H1 (cell line): Measurements from ENCODE around the gene SLX4. TPM values are rescaled to one million over a fixed set of nuclear protein-coding genes. Genes with fewer than 3 reads are reported as not detected.
A peak's percentile ranks its signal among the peaks of the same experiment; 100 is the strongest.

Experiments used
- CTCF ChIA-PET: fragments of 300-600 bp; sonication (Branson Sonifier 250); formaldehyde crosslinking; loops from one replicate; lab custom pipeline; 2021; ENCODE audit not compliant: partially characterized antibody; lab: Charles Lee
- POLR2A ChIA-PET: fragments of 300-600 bp; sonication (Branson Sonifier 250); formaldehyde crosslinking; loops from one replicate; lab custom pipeline; 2021; ENCODE audit warnings: inconsistent platforms; ENCODE audit not compliant: partially characterized antibody; lab: Charles Lee
- DNase-seq, 2 experiments: peaks; one replicate each; pipeline versions ENCODE4 v3.0.0 to v3.0.0-alpha.2; 2010 to 2022; ENCODE audit warnings: low spot score in 2 of 2, low read depth in 1 of 2, mixed read lengths in 1 of 2
- FAIRE-seq: peaks from 2 replicates; lab custom pipeline; 2011; peaks lifted over from hg19 to GRCh38; lab: Jason Lieb, UNC
- H2AFZ ChIP-seq: 2 replicates; pipeline ENCODE4 v1.8.1; 2012; ENCODE audit warnings: low read length, inconsistent platforms
- H2AK5ac ChIP-seq: 2 replicates; pipeline ENCODE4 v1.6.1; 2013; ENCODE audit warnings: low read depth, low read length
- H2BK120ac ChIP-seq: replicated peaks from 2 replicates; pipeline ENCODE3; 2013; ENCODE audit warnings: low read depth, low read length, inconsistent platforms
- H2BK12ac ChIP-seq: 2 replicates; pipeline ENCODE4 v1.6.1; 2013; ENCODE audit warnings: low read depth, low read length
- H2BK15ac ChIP-seq: 2 replicates; pipeline ENCODE4 v1.6.1; 2013; ENCODE audit warnings: low read length
- H2BK20ac ChIP-seq: 2 replicates; pipeline ENCODE4 v1.6.1; 2013; ENCODE audit warnings: low read length
- H2BK5ac ChIP-seq: 2 replicates; pipeline ENCODE4 v1.6.1; 2013; ENCODE audit warnings: low read depth, low read length
- H3K14ac ChIP-seq: 2 replicates; pipeline ENCODE4 v1.6.1; 2013; ENCODE audit warnings: inconsistent platforms; ENCODE audit not compliant: insufficient read length
- H3K18ac ChIP-seq: 2 replicates; pipeline ENCODE4 v1.6.1; 2013; ENCODE audit warnings: low read length; ENCODE audit errors: extremely low read depth
- H3K23ac ChIP-seq: 2 replicates; pipeline ENCODE4 v1.6.1; 2013; ENCODE audit warnings: inconsistent platforms; ENCODE audit not compliant: insufficient read length
- H3K23me2 ChIP-seq: 2 replicates; pipeline ENCODE4 v1.6.1; 2013; ENCODE audit warnings: low read depth, low read length
- H3K27ac ChIP-seq: 2 replicates; pipeline ENCODE4 v1.6.1; 2011; ENCODE audit warnings: low read depth, low read length, inconsistent platforms
- H3K27me3 ChIP-seq, 4 experiments: replicated peaks in 1 of 4; 1 replicate in 1 of 4; 2 replicates in 3 of 4; pipeline versions ENCODE4 v1.6.1 to v1.8.1; 2011 to 2013; ENCODE audit warnings: low read length in 3 of 4, mild to moderate bottlenecking in 3 of 4, inconsistent platforms in 2 of 4, mixed read lengths in 2 of 4, moderate library complexity in 1 of 4; ENCODE audit not compliant: control insufficient read depth in 3 of 4, insufficient read depth in 3 of 4; ENCODE audit errors: extremely low read depth in 1 of 4
- H3K36me3 ChIP-seq, 4 experiments: 2 replicates each; pipeline versions ENCODE4 v1.6.1 to v1.8.1; 2011 to 2013; ENCODE audit warnings: mild to moderate bottlenecking in 4 of 4, low read length in 3 of 4, moderate library complexity in 2 of 4, control low read depth in 1 of 4, inconsistent platforms in 1 of 4; ENCODE audit not compliant: insufficient read depth in 4 of 4, control insufficient read depth in 2 of 4
- H3K4ac ChIP-seq: replicated peaks from 2 replicates; pipeline ENCODE3; 2013; ENCODE audit warnings: low read length, low read depth, mixed read lengths, inconsistent platforms; ENCODE audit not compliant: insufficient read length
- H3K4me1 ChIP-seq, 4 experiments: replicated peaks in 1 of 4; 1 replicate in 1 of 4; 2 replicates in 3 of 4; pipeline versions ENCODE4 v1.6.1 to v1.8.1; 2011 to 2013; ENCODE audit warnings: low read length in 3 of 4, inconsistent platforms in 2 of 4, mixed read lengths in 1 of 4; ENCODE audit not compliant: insufficient read depth in 4 of 4, control insufficient read depth in 3 of 4
- H3K4me2 ChIP-seq, 2 experiments: 2 replicates each; pipeline versions ENCODE4 v1.6.1 to v1.8.1; 2011 to 2013; ENCODE audit warnings: low read depth in 2 of 2, low read length in 2 of 2, control low read depth in 1 of 2, inconsistent platforms in 1 of 2, mild to moderate bottlenecking in 1 of 2; ENCODE audit not compliant: insufficient read depth in 1 of 2
- H3K4me3 ChIP-seq, 4 experiments: fragments of 200-600, 300-600 bp in 1 of 4; sonication (generic), shearing (Covaris generic), sonication (Bioruptor Twin) in 1 of 4; 2 replicates each; pipeline versions ENCODE4 v1.5.1 to v1.8.1; 2011 to 2016; ENCODE audit warnings: low read length in 4 of 4, low read depth in 3 of 4, control low read depth in 2 of 4, inconsistent platforms in 2 of 4, mild to moderate bottlenecking in 2 of 4, mixed read lengths in 1 of 4, moderate library complexity in 1 of 4; ENCODE audit not compliant: insufficient read depth in 2 of 4; ENCODE audit errors: extremely low read depth in 1 of 4
- H3K56ac ChIP-seq: replicated peaks from 2 replicates; pipeline ENCODE3; 2013; ENCODE audit warnings: low read depth, mild to moderate bottlenecking, mixed read lengths, low read length, inconsistent platforms; ENCODE audit not compliant: insufficient read length
- H3K79me1 ChIP-seq: 2 replicates; pipeline ENCODE4 v1.6.1; 2013; ENCODE audit warnings: low read depth, low read length, control low read depth
- H3K79me2 ChIP-seq, 2 experiments: 2 replicates each; pipeline versions ENCODE4 v1.6.1 to v1.8.1; 2012 to 2013; ENCODE audit warnings: low read length in 2 of 2, mild to moderate bottlenecking in 2 of 2, inconsistent platforms in 1 of 2; ENCODE audit not compliant: insufficient read depth in 2 of 2, control insufficient read depth in 1 of 2
- H3K9ac ChIP-seq, 4 experiments: replicated peaks in 1 of 4; 1 replicate in 1 of 4; 2 replicates in 3 of 4; pipeline versions ENCODE4 v1.6.1 to v1.8.1; 2011 to 2013; ENCODE audit warnings: low read depth in 3 of 4, low read length in 3 of 4, control low read depth in 2 of 4, mild to moderate bottlenecking in 2 of 4, moderate library complexity in 2 of 4, inconsistent platforms in 1 of 4; ENCODE audit errors: extremely low read depth in 1 of 4
- H3K9me3 ChIP-seq, 2 experiments: 2 replicates each; pipeline versions ENCODE4 v1.6.1 to v1.8.1; 2012 to 2013; ENCODE audit warnings: mild to moderate bottlenecking in 2 of 2, moderate library complexity in 2 of 2, control low read depth in 1 of 2, inconsistent platforms in 1 of 2, low read depth in 1 of 2, low read length in 1 of 2, mixed read lengths in 1 of 2; ENCODE audit not compliant: insufficient read depth in 2 of 2
- H4K20me1 ChIP-seq, 2 experiments: replicated peaks in 1 of 2; 2 replicates each; pipeline versions ENCODE3 to v1.8.1; 2011 to 2013; ENCODE audit warnings: inconsistent platforms in 2 of 2, low read length in 2 of 2, mild to moderate bottlenecking in 1 of 2; ENCODE audit not compliant: insufficient read depth in 2 of 2, control insufficient read depth in 1 of 2
- H4K5ac ChIP-seq: 2 replicates; pipeline ENCODE4 v1.6.1; 2013; ENCODE audit warnings: low read length, low read depth, mixed read lengths, inconsistent platforms; ENCODE audit not compliant: insufficient read length
- H4K8ac ChIP-seq: 2 replicates; pipeline ENCODE4 v1.8.0; 2013; ENCODE audit warnings: mild to moderate bottlenecking, moderate library complexity, low read length, inconsistent platforms; ENCODE audit not compliant: insufficient read depth; ENCODE audit errors: extremely low read depth
- H4K91ac ChIP-seq: replicated peaks from 2 replicates; pipeline ENCODE3; 2013; ENCODE audit warnings: low read length, mixed read lengths, inconsistent platforms; ENCODE audit not compliant: insufficient read length
- RBBP5 ChIP-seq: IDR thresholded peaks from 2 replicates; pipeline ENCODE4 v1.7.1; 2012; ENCODE audit warnings: low read depth, mild to moderate bottlenecking, inconsistent platforms, low read length, moderate library complexity, borderline replicate concordance
- WGBS, 2 experiments: shearing (Covaris generic) in 1 of 2; methylation state at CpG; one replicate each; pipeline versions ENCODE4 v1.1.6 to v1.1.7; 2013 to 2015; ENCODE audit warnings: low lambda C conversion rate in 2 of 2, mixed read lengths in 2 of 2, inconsistent platforms in 1 of 2, low coverage in 1 of 2, missing lambda C conversion rate in 1 of 2; ENCODE audit not compliant: insufficient replicate concordance in 2 of 2, insufficient coverage in 1 of 2, insufficient read length in 1 of 2; ENCODE audit errors: extremely low coverage in 1 of 2, missing lambda C conversion rate in 1 of 2; 5-methylcytosine and 5-hydroxymethylcytosine counted together
- polyA plus RNA-seq, 7 experiments: library from polyadenylated mRNA; depleted of rRNA in 3 of 7; stranded (reverse) in 5 of 7; unstranded in 2 of 7; fragments of >200 nt in 5 of 7; fragments of 200-250 nt in 2 of 7; gene quantifications; 1 replicate in 5 of 7; 2 replicates in 1 of 7; 4 replicates in 1 of 7; pipeline versions ENCODE4 v1.2.1 to v1.2.3, GENCODE V29; 2011 to 2013; ENCODE audit warnings: missing spikeins in 2 of 7, mixed read lengths in 2 of 7
- total RNA-seq: library from RNA; stranded (reverse); fragmentation: NEBNext Ultra II Directional; extraction: Animal tissue kit (Norgen Biotek cat#: 25700); gene quantifications from 2 replicates; pipeline ENCODE4 v1.2.1, GENCODE V29; 2021

SLX4 gene
- total and polyA plus RNA-seq, 2 of the 8 experiments (the other 6 are each of a cell fraction or from before 2014, with no cell fraction given): 4.4 to 11.4 TPM

- H3K14ac ChIP-seq: no peak overlapping the region
- no peak overlapping the region for H2AFZ ChIP-seq
- no peaks in the 10 kb centered on the region for H3K79me2 ChIP-seq
- H2BK12ac ChIP-seq: 0 out of 2 replicates have a peak overlapping the region, but pooled peaks have one; percentile 11
- no peak overlapping the region for H3K4me3 ChIP-seq
- H3K9me3 ChIP-seq: no peaks in the 10 kb centered on the region
- no peak overlapping the region for H2BK15ac ChIP-seq
- H2BK20ac ChIP-seq: no peak overlapping the region
- H4K8ac ChIP-seq: no peak overlapping the region
- WGBS, 2 experiments: 94% methylated on average over 8 of the region's 8 CpGs; no CpG with 5 or more reads in 1 of the 2 experiments
- no peak overlapping the region for H3K56ac ChIP-seq
- 0 out of 2 replicates have a peak overlapping the region, but pooled peaks have one; percentile 87 for H3K18ac ChIP-seq
- peaks cover 0 to 5% (median under 1%) of the 10 kb centered on the region in 4 experiments; a peak in 1 of 8 replicates for H3K36me3 ChIP-seq
- peak overlapping the region in 1 of 2 experiments; percentile 43; a peak in 1 of 4 replicates for H3K4me2 ChIP-seq
- CTCF ChIA-PET: no interaction called here
- H3K27ac ChIP-seq: no peak overlapping the region
- H2AK5ac ChIP-seq: no peak overlapping the region; the same call in 1 of the 2 replicates
- no peak overlapping the region for H3K9ac ChIP-seq
- H2BK120ac ChIP-seq: no peak overlapping the region
- peaks cover 0 to 9% (median 7%) of the 10 kb centered on the region in 4 experiments; a peak in 6 of 7 replicates for H3K4me1 ChIP-seq
- no peaks in the 10 kb centered on the region for H3K27me3 ChIP-seq
- no peak overlapping the region for H4K5ac ChIP-seq
- H2BK5ac ChIP-seq: 0 out of 2 replicates have a peak overlapping the region, but pooled peaks have one; percentile 13
- H4K20me1 ChIP-seq: peaks cover 0 to 2% of the 10 kb centered on the region in 2 experiments
- POLR2A ChIA-PET: interaction anchor here (2.2 kb wide), 1 partner anchor 11 kb away, joined by 7 read pairs; no protein-coding TSS in a partner anchor
- no peak overlapping the region for H4K91ac ChIP-seq
- H3K23ac ChIP-seq: no peak overlapping the region
- FAIRE-seq (no peak), DNase-seq (no peak)
- H3K79me1 ChIP-seq: no peaks in the 10 kb centered on the region
- no peaks in the 10 kb centered on the region; the same call in 1 of the 2 replicates for H3K23me2 ChIP-seq
- no peak overlapping the region for H3K4ac ChIP-seq
- no peak for TF ChIP-seq RBBP5
These were observed 33.3 kb downstream of the SLX4 start for GRCh38 chr16:3578121-3578520.
